Vagina (tissue), 2 donors: ENCODE data around the gene CNTRL. TPM values are rescaled to one million over a fixed set of nuclear protein-coding genes. Genes with fewer than 3 reads are reported as not detected.

Experiments
- DNase-seq, 2 donors: peaks; one replicate each; pipeline ENCODE4 v3.0.0-alpha.2; 2017; ENCODE audit errors: extremely low spot score in 2 of 2
- H3K27ac ChIP-seq: fragments of 200-600 bp; sonication (generic); one replicate; pipeline ENCODE4 v1.5.1; 2019
- H3K27me3 ChIP-seq: fragments of 200-600 bp; sonication (generic); one replicate; pipeline ENCODE4 v1.5.1; 2019
- H3K36me3 ChIP-seq, 2 donors: fragments of 200-600 bp; sonication (generic); one replicate each; pipeline ENCODE4 v1.5.1; 2017 to 2019
- H3K4me1 ChIP-seq: fragments of 200-600 bp; sonication (generic); one replicate; pipeline ENCODE4 v1.5.1; 2019
- H3K4me3 ChIP-seq, 2 donors: fragments of 200-600 bp; sonication (generic); 1 replicate in 1 of 2; 2 replicates in 1 of 2; pipeline ENCODE4 v1.5.1; 2016 to 2019
- H3K9me3 ChIP-seq: fragments of 200-600 bp; sonication (generic); one replicate; pipeline ENCODE4 v1.5.1; 2019
- POLR2A ChIP-seq, 2 donors: fragments of 450-650 bp; IDR thresholded peaks; one replicate each; pipeline ENCODE4 v1.6.1; 2017; ENCODE audit warnings: antibody characterized with exemption in 2 of 2, mild to moderate bottlenecking in 2 of 2, moderate library complexity in 2 of 2
- POLR2AphosphoS5 ChIP-seq, 2 donors: sonication (generic); formaldehyde crosslinking; IDR thresholded peaks; one replicate each; pipeline ENCODE4 v1.9.0; 2017; ENCODE audit warnings: antibody characterized with exemption in 2 of 2, mild to moderate bottlenecking in 2 of 2, low read depth in 1 of 2; ENCODE audit not compliant: insufficient read depth in 1 of 2
- intact Hi-C: fragments of 100-400 bp; cut with DNase I; formaldehyde crosslinking; loops from one replicate; pipeline ENCODE4 v1.15.1; 2023
- total RNA-seq: library from RNA; depleted of rRNA; stranded (reverse); fragments of >200 nt; gene quantifications from one replicate; pipeline ENCODE4 v1.2.3, GENCODE V29; 2016
- TF ChIP-seq, protein P1 (sequence below), 3 experiments: fragments of 450-650 bp in 2 of 3; fragments of 200-600 bp in 1 of 3; sonication (generic) in 1 of 3; IDR thresholded peaks; one replicate each; pipeline ENCODE4 v1.5.1; 2017 to 2019; ENCODE audit warnings: antibody characterized with exemption in 3 of 3, mild to moderate bottlenecking in 2 of 3, moderate library complexity in 2 of 3

CNTRL gene
- total RNA-seq, 1 donor from 2014 or later = 13.8 TPM

DNA sequence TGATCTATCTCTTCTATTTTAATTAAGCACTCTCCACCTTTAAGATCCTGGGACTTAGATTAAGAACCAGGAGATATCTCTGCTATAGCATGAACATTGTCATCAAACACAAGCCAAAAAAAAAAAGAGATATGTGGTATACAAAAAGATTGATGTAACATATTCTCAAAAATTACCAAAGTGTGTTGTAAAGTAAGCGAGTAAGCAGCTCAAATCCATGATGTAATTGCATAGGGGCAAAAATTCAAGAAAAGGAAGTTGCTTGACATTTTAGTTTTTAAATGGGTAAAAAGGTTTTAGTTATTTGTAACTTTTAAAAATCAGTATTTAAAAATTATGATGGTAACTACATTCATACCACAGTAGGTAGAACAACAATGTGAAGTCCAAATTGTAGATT lies 40.7 kb downstream of the CNTRL start:
- Histone ChIP-seq H3K4me3 (no peak overlapping the region), H3K9me3 (no peaks in the 10 kb centered on the region), H3K27ac (no peak overlapping the region), H3K27me3 (no peaks in the 10 kb centered on the region), H3K4me1 (peaks cover 2% of the 10 kb centered on the region), H3K36me3 (no peaks in the 10 kb centered on the region)
- no peak for TF ChIP-seq POLR2AphosphoS5 (IDR thresholded peaks at IDR 0.05; ENCODE audit: insufficient read depth in 1 of 2, low read depth in 1 of 2)
- TF ChIP-seq, protein P1, sequence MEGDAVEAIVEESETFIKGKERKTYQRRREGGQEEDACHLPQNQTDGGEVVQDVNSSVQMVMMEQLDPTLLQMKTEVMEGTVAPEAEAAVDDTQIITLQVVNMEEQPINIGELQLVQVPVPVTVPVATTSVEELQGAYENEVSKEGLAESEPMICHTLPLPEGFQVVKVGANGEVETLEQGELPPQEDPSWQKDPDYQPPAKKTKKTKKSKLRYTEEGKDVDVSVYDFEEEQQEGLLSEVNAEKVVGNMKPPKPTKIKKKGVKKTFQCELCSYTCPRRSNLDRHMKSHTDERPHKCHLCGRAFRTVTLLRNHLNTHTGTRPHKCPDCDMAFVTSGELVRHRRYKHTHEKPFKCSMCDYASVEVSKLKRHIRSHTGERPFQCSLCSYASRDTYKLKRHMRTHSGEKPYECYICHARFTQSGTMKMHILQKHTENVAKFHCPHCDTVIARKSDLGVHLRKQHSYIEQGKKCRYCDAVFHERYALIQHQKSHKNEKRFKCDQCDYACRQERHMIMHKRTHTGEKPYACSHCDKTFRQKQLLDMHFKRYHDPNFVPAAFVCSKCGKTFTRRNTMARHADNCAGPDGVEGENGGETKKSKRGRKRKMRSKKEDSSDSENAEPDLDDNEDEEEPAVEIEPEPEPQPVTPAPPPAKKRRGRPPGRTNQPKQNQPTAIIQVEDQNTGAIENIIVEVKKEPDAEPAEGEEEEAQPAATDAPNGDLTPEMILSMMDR (IDR thresholded peaks at IDR 0.05) = no peak
- no peak for TF ChIP-seq POLR2A (IDR thresholded peaks at IDR 0.05)
- intact Hi-C loops = no loop called here
- no peak for DNase-seq

GRCh38 chr9:121118266-121118665 lies 43.5 kb downstream of the CNTRL start:
- H3K4me3 ChIP-seq = no peak overlapping the region
- no peak overlapping the region for H3K27ac ChIP-seq
- intact Hi-C loops = no loop called here
- H3K4me1 ChIP-seq = peaks cover 19% of the 10 kb centered on the region
- no peaks in the 10 kb centered on the region for H3K27me3 ChIP-seq
- no peaks in the 10 kb centered on the region for H3K9me3 ChIP-seq
- no peaks in the 10 kb centered on the region for H3K36me3 ChIP-seq
- TF ChIP-seq POLR2AphosphoS5 (IDR thresholded peaks at IDR 0.05; ENCODE audit: insufficient read depth in 1 of 2, low read depth in 1 of 2) = no peak
- TF ChIP-seq, protein P1 (IDR thresholded peaks at IDR 0.05) = no peak
- TF ChIP-seq POLR2A (IDR thresholded peaks at IDR 0.05) = no peak
- DNase-seq = no peak

DNA sequence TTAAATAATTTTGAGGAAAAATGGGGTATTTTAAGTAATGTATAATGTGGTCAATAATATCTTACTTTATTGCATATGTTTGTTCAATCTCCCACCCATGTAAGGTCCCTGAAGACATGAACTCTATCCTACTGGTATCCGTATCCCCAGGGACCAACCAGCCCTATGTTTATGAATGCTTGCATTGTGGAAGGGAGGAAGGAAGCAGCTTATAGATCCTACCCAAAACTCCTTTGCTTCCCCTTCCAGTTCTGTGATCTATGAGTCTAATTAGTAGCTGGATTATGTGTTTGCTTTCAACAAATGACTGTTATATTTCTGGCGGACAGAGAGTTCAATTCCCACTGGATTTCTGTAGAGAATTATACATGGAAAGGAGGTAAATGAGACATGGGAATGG lies 45.6 kb downstream of the CNTRL start:
- Histone ChIP-seq H3K36me3 (no peaks in the 10 kb centered on the region), H3K4me3 (no peak overlapping the region), H3K9me3 (no peaks in the 10 kb centered on the region), H3K4me1 (peaks cover 19% of the 10 kb centered on the region), H3K27ac (no peak overlapping the region), H3K27me3 (no peaks in the 10 kb centered on the region)
- no peak for TF ChIP-seq POLR2A (IDR thresholded peaks at IDR 0.05)
- TF ChIP-seq, protein P1 (IDR thresholded peaks at IDR 0.05) = no peak
- TF ChIP-seq POLR2AphosphoS5 (IDR thresholded peaks at IDR 0.05; ENCODE audit: insufficient read depth in 1 of 2, low read depth in 1 of 2) = no peak
- intact Hi-C loops = no loop called here
- no peak for DNase-seq

DNA sequence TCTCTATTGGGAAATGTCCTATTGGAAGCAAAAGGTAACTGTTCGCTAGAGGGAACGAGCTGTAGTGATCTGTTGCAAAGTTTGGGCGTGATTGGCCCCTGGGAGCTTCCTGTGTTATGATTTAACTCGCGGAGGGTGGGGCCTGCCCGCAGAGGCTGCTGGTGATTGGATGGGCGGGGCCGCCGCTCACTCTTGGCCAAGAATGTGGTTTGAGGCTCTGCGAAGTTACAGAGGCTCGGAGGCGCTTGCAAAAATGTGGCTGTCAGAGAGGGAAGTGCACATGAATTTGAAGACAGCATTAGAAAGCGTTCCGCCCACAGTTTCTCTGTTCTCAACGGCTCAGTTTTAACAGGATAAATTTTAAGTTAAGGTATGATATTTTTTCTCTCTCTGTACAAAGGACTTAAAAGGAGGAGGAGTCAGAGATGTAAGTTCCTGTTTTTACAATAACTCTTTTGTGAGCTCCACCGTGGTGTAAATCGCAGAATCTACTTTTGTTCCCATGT lies 46.9 kb downstream of the CNTRL start:
- intact Hi-C loops = no loop called here
- H3K27me3 ChIP-seq = no peaks in the 10 kb centered on the region
- H3K27ac ChIP-seq = peak overlapping the region; percentile 59
- TF ChIP-seq, protein P1 (IDR thresholded peaks at IDR 0.05) = peak in 1 of 3 experiments; percentile 39
- TF ChIP-seq POLR2AphosphoS5 (IDR thresholded peaks at IDR 0.05; ENCODE audit: insufficient read depth in 1 of 2, low read depth in 1 of 2) (peak; percentile 88 to 95), POLR2A (IDR thresholded peaks at IDR 0.05) (peak in 1 of 2 donors; percentile 14)
- H3K4me1 ChIP-seq = peaks cover 19% of the 10 kb centered on the region
- no peaks in the 10 kb centered on the region for H3K9me3 ChIP-seq
- peak overlapping the region; percentile 38 to 46 for H3K4me3 ChIP-seq
- DNase-seq = peak in 1 of 2 donors; percentile 98
- H3K36me3 ChIP-seq = no peaks in the 10 kb centered on the region

- H3K27me3 ChIP-seq = no peaks in the 10 kb centered on the region
- DNase-seq = no peak
- H3K27ac ChIP-seq = peak overlapping the region; percentile 59
- intact Hi-C loops = no loop called here
- peak overlapping the region; percentile 38 to 46 for H3K4me3 ChIP-seq
- peaks cover 19% of the 10 kb centered on the region for H3K4me1 ChIP-seq
- no peak for TF ChIP-seq POLR2A (IDR thresholded peaks at IDR 0.05)
- no peak for TF ChIP-seq POLR2AphosphoS5 (IDR thresholded peaks at IDR 0.05; ENCODE audit: insufficient read depth in 1 of 2, low read depth in 1 of 2)
- TF ChIP-seq, protein P1 (IDR thresholded peaks at IDR 0.05) = no peak
- H3K36me3 ChIP-seq = peaks cover 0 to 5% of the 10 kb centered on the region in 2 donors
- H3K9me3 ChIP-seq = no peaks in the 10 kb centered on the region
These were observed 47.7 kb downstream of the CNTRL start for GRCh38 chr9:121122246-121123032.
